OCI-LY3 (cell line): ENCODE data around the gene SH3YL1.

ENCODE experiments used
- H2AFZ ChIP-seq: fragments of 200-600, 300-600 bp; shearing (Covaris generic); 2 replicates; pipeline ENCODE4 v1.6.0; 2014; ENCODE audit warnings: antibody characterized with exemption, low read depth, low read length
- H3K27ac ChIP-seq: fragments of 200-600, 300-600 bp; sonication (generic); 2 replicates; pipeline ENCODE4 v1.5.1; 2014; ENCODE audit warnings: mild to moderate bottlenecking, low read length, moderate library complexity, mixed read lengths
- H3K27me3 ChIP-seq: fragments of 200-600, 300-600 bp; sonication (generic); 2 replicates; pipeline ENCODE4 v1.6.1; 2014; ENCODE audit warnings: low read depth, low read length, mixed read lengths
- H3K36me3 ChIP-seq: fragments of 200-600, 300-600 bp; sonication (generic); replicated peaks from 2 replicates; pipeline ENCODE3; 2014; ENCODE audit warnings: low read depth, low read length, mixed read lengths
- H3K4me1 ChIP-seq: fragments of 300-600, 200-600 bp; sonication (generic); 2 replicates; pipeline ENCODE4 v1.6.1; 2014; ENCODE audit warnings: low read length, mixed read lengths
- H3K4me2 ChIP-seq: fragments of 200-600, 300-600 bp; sonication (generic); 2 replicates; pipeline ENCODE4 v1.6.1; 2014; ENCODE audit warnings: low read length, mixed read lengths
- H3K4me3 ChIP-seq: fragments of 300-600, 200-600 bp; sonication (generic); 2 replicates; pipeline ENCODE4 v1.5.1; 2014; ENCODE audit warnings: antibody characterized with exemption, mild to moderate bottlenecking, low read length, moderate library complexity
- H3K79me2 ChIP-seq: fragments of 300-600, 200-600 bp; shearing (Covaris generic); 2 replicates; pipeline ENCODE4 v1.6.1; 2014; ENCODE audit warnings: mild to moderate bottlenecking, low read length, mixed read lengths
- H3K9ac ChIP-seq: fragments of 300-600, 200-600 bp; shearing (Covaris generic); 2 replicates; pipeline ENCODE4 v1.6.0; 2014; ENCODE audit warnings: mild to moderate bottlenecking, low read length, moderate library complexity
- H3K9me3 ChIP-seq: fragments of 200-600, 300-600 bp; shearing (Covaris generic); 2 replicates; pipeline ENCODE4 v1.6.1; 2014; ENCODE audit warnings: low read length, mixed read lengths; ENCODE audit not compliant: insufficient read depth
- H4K20me1 ChIP-seq: fragments of 200-600, 300-600 bp; sonication (generic); 2 replicates; pipeline ENCODE4 v1.6.1; 2016; ENCODE audit warnings: low read length, mixed read lengths; ENCODE audit not compliant: insufficient read depth
- EZH2phosphoT487 ChIP-seq: fragments of 200-600 bp; shearing (Covaris generic); IDR thresholded peaks from 2 replicates; pipeline ENCODE4 v1.6.1; 2018; ENCODE audit warnings: antibody characterized with exemption, mixed run types, low read depth
- TF ChIP-seq, protein P1 (sequence below): fragments of 200-600, 300-600 bp; sonication (generic); IDR thresholded peaks from 2 replicates; pipeline ENCODE4 v1.5.1; 2014; ENCODE audit warnings: antibody characterized with exemption, low read length, low read depth

The SH3YL1 gene

DNA sequence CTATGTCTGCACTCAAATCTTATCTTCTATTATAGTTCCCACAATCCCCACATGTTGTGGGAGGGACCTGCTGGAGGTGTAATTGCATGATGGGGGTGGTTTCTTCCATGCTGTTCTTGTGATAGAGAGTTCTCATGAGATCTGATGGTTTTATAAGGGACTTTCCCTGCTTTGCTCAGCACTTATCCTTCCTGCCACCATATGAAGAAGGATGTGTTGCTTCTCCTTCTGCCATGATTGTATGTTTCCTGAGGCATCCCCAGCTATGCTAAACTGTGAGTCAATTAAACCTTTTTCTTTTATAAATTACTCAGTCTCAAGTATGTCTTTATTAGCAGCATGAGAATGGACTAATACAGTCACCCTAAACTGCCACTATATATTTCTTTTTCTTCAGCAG is 79.1 kb downstream of the SH3YL1 start:
- Histone ChIP-seq H3K27ac (no peak overlapping the region), H3K4me3 (no peak overlapping the region), H3K9ac (no peak overlapping the region), H2AFZ (no peak overlapping the region), H3K4me1 (no peaks in the 10 kb centered on the region), H3K4me2 (no peak overlapping the region), H3K36me3 (no peaks in the 10 kb centered on the region), H3K79me2 (no peaks in the 10 kb centered on the region), H3K9me3 (peaks cover 17% of the 10 kb centered on the region), H3K27me3 (no peaks in the 10 kb centered on the region), H4K20me1 (no peaks in the 10 kb centered on the region)
- TF ChIP-seq EZH2phosphoT487, result no peak
- TF ChIP-seq, protein P1, sequence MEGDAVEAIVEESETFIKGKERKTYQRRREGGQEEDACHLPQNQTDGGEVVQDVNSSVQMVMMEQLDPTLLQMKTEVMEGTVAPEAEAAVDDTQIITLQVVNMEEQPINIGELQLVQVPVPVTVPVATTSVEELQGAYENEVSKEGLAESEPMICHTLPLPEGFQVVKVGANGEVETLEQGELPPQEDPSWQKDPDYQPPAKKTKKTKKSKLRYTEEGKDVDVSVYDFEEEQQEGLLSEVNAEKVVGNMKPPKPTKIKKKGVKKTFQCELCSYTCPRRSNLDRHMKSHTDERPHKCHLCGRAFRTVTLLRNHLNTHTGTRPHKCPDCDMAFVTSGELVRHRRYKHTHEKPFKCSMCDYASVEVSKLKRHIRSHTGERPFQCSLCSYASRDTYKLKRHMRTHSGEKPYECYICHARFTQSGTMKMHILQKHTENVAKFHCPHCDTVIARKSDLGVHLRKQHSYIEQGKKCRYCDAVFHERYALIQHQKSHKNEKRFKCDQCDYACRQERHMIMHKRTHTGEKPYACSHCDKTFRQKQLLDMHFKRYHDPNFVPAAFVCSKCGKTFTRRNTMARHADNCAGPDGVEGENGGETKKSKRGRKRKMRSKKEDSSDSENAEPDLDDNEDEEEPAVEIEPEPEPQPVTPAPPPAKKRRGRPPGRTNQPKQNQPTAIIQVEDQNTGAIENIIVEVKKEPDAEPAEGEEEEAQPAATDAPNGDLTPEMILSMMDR, result no peak

DNA sequence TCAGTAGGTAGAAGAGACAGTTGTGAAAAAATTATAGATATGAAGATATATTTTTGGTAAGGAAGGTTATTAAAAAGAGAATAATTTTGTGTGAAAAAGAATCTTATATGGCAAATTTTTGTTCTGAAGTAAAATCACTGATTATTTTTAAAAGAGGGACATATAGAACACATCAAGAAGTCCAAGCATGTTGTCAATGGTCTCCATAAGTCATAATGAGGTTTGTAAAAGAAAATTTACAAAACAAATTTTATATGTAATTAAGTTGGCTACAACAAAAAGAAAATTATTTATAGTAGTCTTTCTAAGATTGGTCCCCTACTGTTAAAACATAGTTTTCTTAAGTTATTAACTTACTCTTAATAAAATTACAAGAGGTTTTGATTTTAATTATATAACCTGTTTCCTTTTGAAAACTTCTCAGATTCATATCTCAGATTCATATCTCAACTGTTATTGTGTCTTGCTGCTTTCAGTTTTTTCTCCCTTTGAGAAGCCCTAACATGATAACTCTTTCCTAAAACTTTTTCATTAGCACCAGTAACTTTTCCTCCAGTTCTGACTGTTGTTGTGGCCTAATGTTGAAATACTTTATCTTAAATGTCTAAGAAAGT is 81.2 kb downstream of the SH3YL1 start:
- Histone ChIP-seq H3K4me3 (no peak overlapping the region), H2AFZ (no peak overlapping the region), H3K4me1 (no peaks in the 10 kb centered on the region), H3K36me3 (no peaks in the 10 kb centered on the region), H3K79me2 (no peaks in the 10 kb centered on the region), H3K9ac (no peak overlapping the region), H3K4me2 (no peak overlapping the region), H4K20me1 (no peaks in the 10 kb centered on the region), H3K27me3 (no peaks in the 10 kb centered on the region), H3K27ac (no peak overlapping the region), H3K9me3 (peaks cover 17% of the 10 kb centered on the region)
- TF ChIP-seq, protein P1, result no peak
- no peak for TF ChIP-seq EZH2phosphoT487

DNA sequence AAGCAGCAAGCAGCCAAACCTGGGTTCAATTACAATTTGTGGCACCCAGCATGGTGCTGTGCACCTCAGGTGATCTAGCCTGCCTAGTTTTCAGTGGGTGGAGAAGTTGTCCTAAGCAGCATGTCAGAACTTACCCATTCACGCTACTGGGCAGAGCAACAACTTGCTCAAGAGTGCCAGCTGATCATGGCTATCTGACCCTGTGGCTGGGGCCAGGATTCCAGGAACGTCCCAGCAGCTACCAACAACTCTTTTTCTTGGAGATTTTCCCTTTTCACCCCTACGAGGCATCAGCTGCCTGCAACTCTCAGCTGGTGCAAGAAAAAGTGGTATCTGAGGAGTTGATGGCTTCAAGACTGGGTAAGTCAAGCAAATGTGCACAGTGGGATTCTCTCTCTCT is 83.5 kb downstream of the SH3YL1 start:
- Histone ChIP-seq H3K4me2 (no peak overlapping the region), H3K4me3 (no peak overlapping the region), H3K9me3 (peaks cover 12% of the 10 kb centered on the region), H4K20me1 (no peaks in the 10 kb centered on the region), H3K4me1 (no peaks in the 10 kb centered on the region), H3K9ac (no peak overlapping the region), H3K36me3 (no peaks in the 10 kb centered on the region), H3K27ac (no peak overlapping the region), H3K27me3 (no peaks in the 10 kb centered on the region), H3K79me2 (no peaks in the 10 kb centered on the region), H2AFZ (no peak overlapping the region)
- TF ChIP-seq EZH2phosphoT487, result no peak
- TF ChIP-seq, protein P1, result no peak

DNA sequence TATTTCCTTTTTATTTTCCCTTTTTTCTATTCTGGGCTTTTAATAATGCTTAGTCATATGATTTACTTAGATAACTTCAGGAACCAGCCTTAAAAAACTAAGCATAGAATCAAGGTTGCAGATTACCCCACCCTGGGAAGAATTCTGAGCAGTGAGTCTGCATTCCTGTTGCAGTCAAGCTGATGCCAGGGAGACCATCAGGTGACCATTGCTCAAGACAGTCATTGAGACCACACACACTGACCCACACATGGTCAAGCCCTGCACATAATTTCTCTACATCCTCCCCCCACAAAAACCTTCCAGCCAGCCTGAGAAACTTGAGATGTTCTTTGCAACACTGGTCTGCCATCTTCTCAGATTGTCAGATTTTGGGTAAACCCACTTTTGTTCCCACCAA is 83.9 kb downstream of the SH3YL1 start:
- Histone ChIP-seq H3K27ac (no peak overlapping the region), H3K4me2 (no peak overlapping the region), H3K79me2 (no peaks in the 10 kb centered on the region), H3K9me3 (peaks cover 12% of the 10 kb centered on the region), H3K4me3 (no peak overlapping the region), H3K36me3 (no peaks in the 10 kb centered on the region), H3K27me3 (no peaks in the 10 kb centered on the region), H3K4me1 (no peaks in the 10 kb centered on the region), H3K9ac (no peak overlapping the region), H2AFZ (no peak overlapping the region), H4K20me1 (no peaks in the 10 kb centered on the region)
- TF ChIP-seq, protein P1, result no peak
- TF ChIP-seq EZH2phosphoT487, result no peak
